Measurements from ENCODE around the gene PTPN3. TPM values are rescaled to one million over a fixed set of nuclear protein-coding genes. Genes with fewer than 3 reads are reported as not detected.
A peak's percentile ranks its signal among the peaks of the same experiment; 100 is the strongest.
"Not testable (repeated sequence)": the region's sequence is repeated elsewhere in the genome, so short reads cannot be mapped to it uniquely, and the experiment has no call there.

The PTPN3 gene
- total RNA-seq, 1 donor from 2014 or later: 13.4 TPM

DNA sequence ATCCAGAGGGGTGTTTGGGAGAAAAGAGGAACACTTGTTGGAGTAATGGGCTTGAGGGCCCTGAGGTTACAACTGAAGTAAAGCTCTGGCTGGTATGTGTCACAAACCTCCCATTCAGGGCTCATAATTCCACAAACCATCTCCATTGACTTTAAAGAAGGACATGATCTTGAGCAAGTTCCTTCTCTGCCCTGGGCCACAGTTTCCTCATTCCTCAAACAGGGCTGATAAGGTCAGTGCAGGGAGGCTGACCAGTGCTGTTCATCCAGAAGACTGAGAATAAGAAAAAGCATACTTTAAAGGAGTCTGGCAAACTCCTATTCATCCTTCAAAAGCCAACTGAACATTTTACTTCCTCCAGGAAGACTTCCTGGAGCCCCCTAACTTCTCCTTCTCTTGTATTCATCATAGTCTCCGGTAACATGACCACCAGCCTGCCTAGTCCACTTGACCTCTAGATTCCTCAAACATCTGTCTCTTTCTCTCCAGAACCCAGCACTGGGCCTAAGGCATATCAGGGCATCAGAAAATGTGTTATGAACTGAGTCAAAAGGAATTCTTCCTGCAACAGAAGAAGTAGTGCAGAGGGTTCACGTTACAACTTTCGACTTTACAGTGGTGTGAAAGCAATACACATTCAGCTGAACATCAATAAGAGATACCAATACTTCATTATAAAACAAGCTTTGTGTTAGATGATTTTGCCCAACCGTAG, 20.7 kb upstream of the PTPN3 start:
- H3K27ac ChIP-seq: no peak overlapping the region
- intact Hi-C loops (cut with DNase I): no loop called here

DNA sequence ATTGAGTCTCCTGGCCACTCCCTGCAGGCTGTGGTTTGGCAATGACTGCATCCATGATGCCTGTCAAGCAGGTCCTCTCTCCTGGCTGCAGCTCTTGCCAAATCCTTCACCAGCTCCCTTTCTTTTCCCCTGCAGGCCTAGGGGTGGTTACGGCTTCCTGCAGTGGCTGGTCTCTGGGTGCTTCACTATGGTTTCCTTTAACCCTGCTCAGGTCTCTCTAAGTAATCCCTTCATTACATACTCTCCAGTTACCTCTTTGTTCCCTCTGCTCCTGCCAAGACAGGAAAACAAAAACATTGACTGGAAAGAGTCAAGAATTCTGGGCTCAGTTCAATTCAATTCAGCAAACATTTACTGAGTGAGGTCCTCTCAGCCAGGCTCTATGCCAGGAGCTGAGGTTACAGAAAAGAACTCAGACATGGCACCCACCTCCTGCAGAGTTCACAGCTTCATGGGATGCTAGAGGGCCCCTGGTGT, 19.8 kb upstream of the PTPN3 start:
- H3K36me3 ChIP-seq: no peaks in the 10 kb centered on the region
- intact Hi-C loops (cut with DNase I): no loop called here
- peak; percentile 33 to 58 for ATAC-seq
- H3K4me1 ChIP-seq: no peaks in the 10 kb centered on the region
- H3K4me3 ChIP-seq: no peak overlapping the region
- no peaks in the 10 kb centered on the region for H3K27me3 ChIP-seq (ENCODE audit: low read depth)
- H3K9me3 ChIP-seq: no peaks in the 10 kb centered on the region
- DNase-seq: peak; percentile 56
- H3K27ac ChIP-seq: no peak overlapping the region
- TF ChIP-seq, protein P1, sequence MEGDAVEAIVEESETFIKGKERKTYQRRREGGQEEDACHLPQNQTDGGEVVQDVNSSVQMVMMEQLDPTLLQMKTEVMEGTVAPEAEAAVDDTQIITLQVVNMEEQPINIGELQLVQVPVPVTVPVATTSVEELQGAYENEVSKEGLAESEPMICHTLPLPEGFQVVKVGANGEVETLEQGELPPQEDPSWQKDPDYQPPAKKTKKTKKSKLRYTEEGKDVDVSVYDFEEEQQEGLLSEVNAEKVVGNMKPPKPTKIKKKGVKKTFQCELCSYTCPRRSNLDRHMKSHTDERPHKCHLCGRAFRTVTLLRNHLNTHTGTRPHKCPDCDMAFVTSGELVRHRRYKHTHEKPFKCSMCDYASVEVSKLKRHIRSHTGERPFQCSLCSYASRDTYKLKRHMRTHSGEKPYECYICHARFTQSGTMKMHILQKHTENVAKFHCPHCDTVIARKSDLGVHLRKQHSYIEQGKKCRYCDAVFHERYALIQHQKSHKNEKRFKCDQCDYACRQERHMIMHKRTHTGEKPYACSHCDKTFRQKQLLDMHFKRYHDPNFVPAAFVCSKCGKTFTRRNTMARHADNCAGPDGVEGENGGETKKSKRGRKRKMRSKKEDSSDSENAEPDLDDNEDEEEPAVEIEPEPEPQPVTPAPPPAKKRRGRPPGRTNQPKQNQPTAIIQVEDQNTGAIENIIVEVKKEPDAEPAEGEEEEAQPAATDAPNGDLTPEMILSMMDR (IDR thresholded peaks at IDR 0.05): no peak

More for the DNA sequence above, 20.7 kb upstream of the PTPN3 start:
- Histone ChIP-seq H3K4me1 (no peaks in the 10 kb centered on the region), H3K9me3 (no peaks in the 10 kb centered on the region), H3K27me3 (ENCODE audit: low read depth) (no peaks in the 10 kb centered on the region), H3K36me3 (no peaks in the 10 kb centered on the region), H3K4me3 (no peak overlapping the region)
- DNase-seq (no peak), ATAC-seq (no peak)
- TF ChIP-seq, protein P1 (IDR thresholded peaks at IDR 0.05): no peak

DNA sequence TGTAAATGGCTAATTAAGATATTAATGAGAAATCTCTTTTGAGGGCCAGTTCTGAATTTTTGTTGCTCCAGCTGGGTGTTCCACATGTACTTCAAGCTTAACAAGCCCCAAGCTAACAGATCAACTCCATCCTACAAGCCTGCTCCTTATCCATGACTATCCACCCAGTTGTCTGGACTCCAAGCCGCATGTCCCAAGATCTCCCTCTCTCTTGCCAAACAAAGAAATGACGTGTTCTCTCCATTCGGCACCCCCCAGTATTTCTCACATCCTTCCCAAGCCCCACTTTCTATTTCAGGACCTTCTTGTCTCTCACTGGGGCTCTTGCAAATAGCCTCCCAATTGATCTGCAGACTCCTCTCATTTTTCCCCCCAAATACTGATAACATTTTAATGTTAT, 15.8 kb upstream of the PTPN3 start:
- H3K27me3 ChIP-seq (ENCODE audit: low read depth): no peaks in the 10 kb centered on the region
- intact Hi-C loops (cut with DNase I): no loop called here

DNA sequence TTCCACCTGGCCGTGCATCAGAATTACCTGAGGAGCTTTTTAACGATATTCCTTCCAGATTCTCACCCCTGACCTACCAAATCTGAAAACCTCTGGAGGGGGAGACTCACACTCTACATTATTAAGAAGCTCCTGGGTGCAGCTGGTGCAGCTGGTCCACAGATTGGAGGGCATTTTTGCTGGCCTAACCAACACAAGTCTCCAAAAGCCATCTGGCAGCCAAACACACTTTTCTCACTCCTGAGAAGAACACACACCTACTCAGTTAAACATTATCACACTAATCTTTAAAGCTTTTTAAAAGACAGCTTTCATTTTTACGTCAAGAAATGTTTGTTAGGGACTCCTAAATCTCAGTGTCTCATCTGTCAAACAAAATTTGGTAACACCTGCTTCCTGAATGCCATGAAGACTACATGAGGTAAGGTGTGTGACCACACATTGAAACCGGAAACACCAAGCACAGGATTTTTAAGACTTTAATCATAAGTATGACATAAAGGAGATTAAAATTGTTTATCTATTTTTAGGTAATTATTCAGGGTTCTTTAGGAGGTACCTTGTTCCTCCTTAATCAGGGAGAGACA, 14.2 kb upstream of the PTPN3 start:
- intact Hi-C loops (cut with DNase I): no loop called here
- Histone ChIP-seq H3K27me3 (ENCODE audit: low read depth) (no peaks in the 10 kb centered on the region), H3K4me1 (no peaks in the 10 kb centered on the region), H3K36me3 (no peaks in the 10 kb centered on the region), H3K4me3 (no peak overlapping the region), H3K27ac (no peak overlapping the region), H3K9me3 (no peaks in the 10 kb centered on the region)
- TF ChIP-seq, protein P1 (IDR thresholded peaks at IDR 0.05): no peak
- ATAC-seq (no peak), DNase-seq (no peak)

More for the DNA sequence above, 15.8 kb upstream of the PTPN3 start:
- Histone ChIP-seq H3K4me1 (no peaks in the 10 kb centered on the region), H3K27ac (no peak overlapping the region), H3K9me3 (no peaks in the 10 kb centered on the region), H3K36me3 (no peaks in the 10 kb centered on the region), H3K4me3 (no peak overlapping the region)
- TF ChIP-seq, protein P1 (IDR thresholded peaks at IDR 0.05): no peak
- no peak for ATAC-seq
- no peak for DNase-seq

DNA sequence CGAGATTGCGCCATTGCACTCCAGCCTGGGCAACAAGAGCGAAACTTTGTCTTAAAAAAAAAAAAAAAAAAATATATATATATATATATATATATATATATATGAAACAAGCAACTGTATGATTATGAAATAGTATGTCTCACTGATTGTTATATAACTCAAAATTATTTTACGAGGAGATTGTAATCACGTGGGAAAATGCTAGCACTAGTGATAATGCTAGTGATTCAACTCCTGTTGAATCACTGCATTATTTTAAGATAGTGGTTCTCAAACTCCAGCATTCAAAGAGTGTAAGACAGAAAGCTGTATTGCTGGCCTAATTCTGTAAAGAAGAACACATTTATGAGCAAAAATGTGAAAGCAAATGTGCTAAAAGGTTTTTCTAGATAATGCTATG, 12.4 kb upstream of the PTPN3 start:
- intact Hi-C loops (cut with DNase I): no loop called here
- ATAC-seq (no peak), DNase-seq (no peak)
- Histone ChIP-seq H3K27ac (no peak overlapping the region), H3K4me1 (no peaks in the 10 kb centered on the region), H3K27me3 (ENCODE audit: low read depth) (no peaks in the 10 kb centered on the region), H3K9me3 (no peaks in the 10 kb centered on the region), H3K36me3 (no peaks in the 10 kb centered on the region), H3K4me3 (no peak overlapping the region)
- TF ChIP-seq, protein P1 (IDR thresholded peaks at IDR 0.05): no peak

DNA sequence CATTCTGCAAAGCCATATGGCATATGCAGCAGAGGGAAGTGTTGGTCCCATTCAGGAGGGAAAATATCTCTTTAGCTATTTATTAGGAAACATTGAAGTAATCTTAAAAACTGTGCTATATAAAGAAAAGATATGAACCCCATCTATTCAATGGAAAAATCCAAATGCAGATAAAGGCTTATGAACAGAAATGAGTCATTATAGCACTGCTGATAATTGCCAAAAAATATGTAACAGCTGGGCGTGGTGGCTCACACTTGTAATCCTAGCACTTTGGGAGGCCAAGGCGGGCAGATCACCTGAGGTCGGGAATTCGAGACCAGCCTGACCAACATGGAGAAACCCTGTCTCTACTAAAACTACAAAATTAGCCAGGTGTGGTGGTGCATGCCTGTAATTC, 11.9 kb upstream of the PTPN3 start:
- ATAC-seq; H3K36me3 ChIP-seq; H3K27ac ChIP-seq; H3K4me3 ChIP-seq; intact Hi-C loops (cut with DNase I); DNase-seq; H3K4me1 ChIP-seq; H3K9me3 ChIP-seq; H3K27me3 ChIP-seq (ENCODE audit: low read depth): not testable (repeated sequence)
